Effector memory CD8-positive, alpha-beta T cell (primary cell): ENCODE results near the gene MRPL50.
"Not testable (repeated sequence)": the region's sequence is repeated elsewhere in the genome, so short reads cannot be mapped to it uniquely, and the experiment has no call there.

Experiments used
- ATAC-seq: fragments of 150-1000 bp; cut with Tn5 transposase; replicated peaks from 2 replicates; pipeline ENCODE4 v1.10.0; 2021; ENCODE audit warnings: mild to moderate bottlenecking, moderate library complexity
- DNase-seq, 3 experiments: peaks; one replicate each; pipeline ENCODE4 v3.0.0; 2021
- H3K27ac Mint-ChIP-seq, 2 donors: one replicate each; pipeline ENCODE4 v1.8.0; 2022; ENCODE audit warnings: mild to moderate bottlenecking in 2 of 2, mixed read lengths in 2 of 2, moderate library complexity in 2 of 2
- H3K27me3 Mint-ChIP-seq, 2 donors: one replicate each; pipeline ENCODE4 v1.8.0; 2022; ENCODE audit warnings: mixed read lengths in 2 of 2
- H3K36me3 Mint-ChIP-seq: one replicate; pipeline ENCODE4 v1.8.0; 2022; ENCODE audit warnings: mild to moderate bottlenecking, moderate library complexity, mixed read lengths; ENCODE audit not compliant: insufficient read depth
- H3K4me1 Mint-ChIP-seq, 2 donors: one replicate each; pipeline ENCODE4 v1.8.0; 2022; ENCODE audit warnings: low read depth in 2 of 2, mixed read lengths in 2 of 2
- H3K4me3 Mint-ChIP-seq, 2 donors: one replicate each; pipeline ENCODE4 v1.8.0; 2022; ENCODE audit warnings: mild to moderate bottlenecking in 2 of 2, mixed read lengths in 2 of 2, moderate library complexity in 2 of 2
- H3K9me3 Mint-ChIP-seq, 2 donors: one replicate each; pipeline ENCODE4 v1.8.0; 2022; ENCODE audit warnings: mixed read lengths in 2 of 2

The MRPL50 gene

GRCh38 chr9:101408374-101409078 lies 10.1 kb upstream of the MRPL50 start:
- DNase-seq (no peak), ATAC-seq (no peak)
- Mint-ChIP-seq H3K27ac (no peak overlapping the region), H3K27me3 (no peaks in the 10 kb centered on the region), H3K4me3 (no peak overlapping the region), H3K4me1 (no peaks in the 10 kb centered on the region), H3K9me3 (peaks cover 16 to 38% of the 10 kb centered on the region in 2 donors), H3K36me3 (peaks cover 33% of the 10 kb centered on the region)

- Mint-ChIP-seq H3K27ac (no peak overlapping the region), H3K36me3 (peaks cover 53% of the 10 kb centered on the region), H3K4me3 (no peak overlapping the region), H3K4me1 (peaks cover 23 to 38% of the 10 kb centered on the region in 2 donors), H3K9me3 (peaks cover 13 to 25% of the 10 kb centered on the region in 2 donors), H3K27me3 (no peaks in the 10 kb centered on the region)
- no peak for ATAC-seq
- no peak for DNase-seq
Measured at GRCh38 chr9:101403516-101404285, 5.3 kb upstream of the MRPL50 start.

DNA sequence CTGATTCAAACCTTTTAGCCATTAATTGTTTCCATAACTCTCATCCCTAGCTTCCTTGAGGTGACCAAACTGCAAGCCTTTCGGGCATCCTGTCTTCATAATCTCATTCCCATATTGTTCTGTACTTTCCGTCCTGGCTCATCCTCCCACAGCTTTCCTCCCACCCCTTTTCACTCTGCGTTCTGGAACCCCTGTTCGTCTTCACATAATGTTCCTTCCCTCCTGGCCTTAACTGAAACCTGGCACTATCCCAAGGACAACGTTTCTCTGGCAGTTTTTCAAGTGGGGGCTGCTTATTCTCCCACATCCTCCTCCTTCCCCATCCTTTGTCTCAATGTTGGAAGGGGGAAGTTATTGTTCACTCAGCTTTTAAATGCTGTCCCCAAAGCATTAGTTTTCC lies 1.7 kb upstream of the MRPL50 start:
- Mint-ChIP-seq H3K4me1 (peaks cover 38 to 64% of the 10 kb centered on the region in 2 donors), H3K27ac (peak overlapping the region; percentile 68 to 99), H3K9me3 (peaks cover under 1 to 4% of the 10 kb centered on the region in 2 donors), H3K36me3 (peaks cover 38% of the 10 kb centered on the region), H3K4me3 (peak overlapping the region; percentile 95 to 96), H3K27me3 (no peaks in the 10 kb centered on the region)
- no peak for DNase-seq
- ATAC-seq = no peak

DNA sequence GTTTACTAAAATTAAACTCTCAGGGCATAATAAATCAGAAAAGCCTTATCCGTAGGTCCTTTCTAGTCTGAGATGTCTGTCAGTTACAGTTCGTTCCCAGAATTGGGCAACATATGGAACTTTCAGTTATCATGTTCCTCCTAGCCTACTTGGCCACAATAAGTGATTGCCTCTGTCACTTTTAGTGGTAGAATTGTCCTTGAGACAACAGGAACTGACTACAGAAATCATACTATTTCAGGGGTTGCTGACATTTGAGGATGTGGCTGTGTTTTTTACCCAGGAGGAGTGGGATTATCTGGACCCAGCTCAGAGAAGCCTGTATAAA lies 1.2 kb upstream of the MRPL50 start:
- DNase-seq = no peak
- Mint-ChIP-seq H3K4me1 (peaks cover 42 to 69% of the 10 kb centered on the region in 2 donors), H3K4me3 (peak overlapping the region; percentile 95 to 96), H3K36me3 (peaks cover 35% of the 10 kb centered on the region), H3K9me3 (no peaks in the 10 kb centered on the region), H3K27ac (peak overlapping the region; percentile 98 to 99), H3K27me3 (no peaks in the 10 kb centered on the region)
- no peak for ATAC-seq

- H3K27me3 Mint-ChIP-seq = no peaks in the 10 kb centered on the region
Measured at GRCh38 chr9:101398930-101399642, 668 bp upstream of the MRPL50 start.

GRCh38 chr9:101397746-101398067 lies 711 bp downstream of the MRPL50 start:
- Mint-ChIP-seq H3K27me3 (no peaks in the 10 kb centered on the region), H3K4me1 (peaks cover 44 to 75% of the 10 kb centered on the region in 2 donors), H3K36me3 (peaks cover 20% of the 10 kb centered on the region), H3K27ac (peak overlapping the region; percentile 98 to 99), H3K4me3 (peak overlapping the region; percentile 95 to 96), H3K9me3 (no peaks in the 10 kb centered on the region)
- no peak for DNase-seq
- ATAC-seq = no peak

More at GRCh38 chr9:101398930-101399642, 668 bp upstream of the MRPL50 start:
- H3K36me3 Mint-ChIP-seq = peaks cover 31% of the 10 kb centered on the region
- ATAC-seq (no peak), DNase-seq (peak in 1 of 3 experiments; percentile 9)
- peak overlapping the region; percentile 98 to 99 for H3K27ac Mint-ChIP-seq
- H3K9me3 Mint-ChIP-seq = no peaks in the 10 kb centered on the region
- peak overlapping the region; percentile 95 to 96 for H3K4me3 Mint-ChIP-seq
- peaks cover 46 to 74% of the 10 kb centered on the region in 2 donors for H3K4me1 Mint-ChIP-seq

- Mint-ChIP-seq H3K4me1 (peaks cover 33 to 74% of the 10 kb centered on the region in 2 donors), H3K27ac (no peak overlapping the region), H3K9me3 (no peaks in the 10 kb centered on the region), H3K4me3 (no peak overlapping the region), H3K36me3 (peaks cover 16% of the 10 kb centered on the region), H3K27me3 (no peaks in the 10 kb centered on the region)
- DNase-seq (no peak), ATAC-seq (no peak)
Measured at GRCh38 chr9:101394687-101395086, 3.7 kb downstream of the MRPL50 start.

DNA sequence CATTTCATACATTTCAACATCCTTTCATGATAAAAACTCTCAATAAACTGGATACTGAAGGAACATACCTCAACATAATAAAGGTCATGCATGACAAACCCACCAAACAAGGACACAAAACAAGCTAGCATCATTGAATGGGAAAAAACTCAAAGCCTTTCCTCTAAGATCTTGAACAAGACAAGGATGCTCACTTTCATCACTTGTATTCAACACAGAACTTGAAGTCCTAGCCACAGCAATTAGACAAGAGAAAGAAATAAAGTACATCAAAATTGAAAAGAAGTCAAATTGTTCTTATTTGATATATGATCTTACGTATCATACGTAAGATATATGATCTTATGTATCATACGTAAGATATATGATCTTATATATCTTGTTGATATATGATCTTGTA lies 5.3 kb downstream of the MRPL50 start:
- Mint-ChIP-seq H3K4me3 (no peak overlapping the region), H3K27me3 (no peaks in the 10 kb centered on the region), H3K27ac (peak overlapping the region in 1 of 2 donors; percentile 10), H3K4me1 (peaks cover 28 to 66% of the 10 kb centered on the region in 2 donors), H3K36me3 (peaks cover 16% of the 10 kb centered on the region), H3K9me3 (no peaks in the 10 kb centered on the region)
- ATAC-seq (no peak), DNase-seq (no peak)

- DNase-seq (no peak), ATAC-seq (no peak)
- peak overlapping the region in 1 of 2 donors; percentile 49 for H3K27ac Mint-ChIP-seq
- peaks cover 5 to 7% of the 10 kb centered on the region in 2 donors for H3K9me3 Mint-ChIP-seq
- peaks cover 12 to 29% of the 10 kb centered on the region in 2 donors for H3K4me1 Mint-ChIP-seq
- peaks cover 16% of the 10 kb centered on the region for H3K36me3 Mint-ChIP-seq
- H3K27me3 Mint-ChIP-seq = no peaks in the 10 kb centered on the region
- no peak overlapping the region for H3K4me3 Mint-ChIP-seq
Measured at GRCh38 chr9:101388507-101388993, 9.9 kb downstream of the MRPL50 start.

- Mint-ChIP-seq H3K4me3 (no peak overlapping the region), H3K27me3 (no peaks in the 10 kb centered on the region), H3K36me3 (peaks cover 16% of the 10 kb centered on the region), H3K9me3 (peaks cover 5 to 7% of the 10 kb centered on the region in 2 donors), H3K27ac (peak overlapping the region; percentile 49 to 74), H3K4me1 (peaks cover 12 to 27% of the 10 kb centered on the region in 2 donors)
- DNase-seq (no peak), ATAC-seq (peak; percentile 87)
Measured at GRCh38 chr9:101387871-101388506, 10.4 kb downstream of the MRPL50 start.

DNA sequence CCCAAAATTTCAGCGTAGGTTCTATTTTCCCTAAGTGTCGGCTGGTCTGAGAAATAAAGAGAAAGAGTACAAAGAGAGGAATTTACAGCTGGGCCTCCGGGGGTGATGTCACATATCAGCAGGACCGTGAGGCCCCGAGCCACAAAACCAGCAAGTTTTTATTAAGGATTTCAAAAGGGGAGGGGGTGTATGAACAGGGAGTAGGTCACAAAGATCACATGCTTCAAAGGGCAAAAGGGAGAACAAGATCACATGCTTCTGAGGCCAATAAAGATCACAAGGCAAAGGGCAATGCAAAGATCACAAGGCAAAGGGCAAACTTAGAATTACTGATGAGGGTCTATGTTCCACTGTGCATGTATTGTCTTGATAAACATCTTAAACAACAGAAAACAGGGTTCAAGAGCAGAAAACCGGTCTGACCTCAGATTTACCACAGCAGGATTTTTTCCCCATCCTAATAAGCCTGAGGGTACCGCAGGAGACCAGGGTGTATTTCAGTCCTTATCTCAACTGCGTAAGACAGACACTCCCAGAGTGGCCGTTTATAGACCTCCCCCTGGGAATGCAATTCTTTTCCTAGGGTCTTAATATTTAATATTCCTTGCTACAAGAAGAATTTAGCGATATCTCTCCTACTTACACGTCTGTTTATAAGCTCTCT lies 13.4 kb downstream of the MRPL50 start, which contains the start of gene BAAT:
Gene BAAT (minus strand): TSS at position 134 of the 664 bp plus-strand sequence. CDS start 13,602 bp downstream, outside the sequence.
- H3K27ac Mint-ChIP-seq, H3K9me3 Mint-ChIP-seq, H3K36me3 Mint-ChIP-seq, H3K4me3 Mint-ChIP-seq, H3K4me1 Mint-ChIP-seq, H3K27me3 Mint-ChIP-seq, ATAC-seq, DNase-seq: not testable (repeated sequence)

DNA sequence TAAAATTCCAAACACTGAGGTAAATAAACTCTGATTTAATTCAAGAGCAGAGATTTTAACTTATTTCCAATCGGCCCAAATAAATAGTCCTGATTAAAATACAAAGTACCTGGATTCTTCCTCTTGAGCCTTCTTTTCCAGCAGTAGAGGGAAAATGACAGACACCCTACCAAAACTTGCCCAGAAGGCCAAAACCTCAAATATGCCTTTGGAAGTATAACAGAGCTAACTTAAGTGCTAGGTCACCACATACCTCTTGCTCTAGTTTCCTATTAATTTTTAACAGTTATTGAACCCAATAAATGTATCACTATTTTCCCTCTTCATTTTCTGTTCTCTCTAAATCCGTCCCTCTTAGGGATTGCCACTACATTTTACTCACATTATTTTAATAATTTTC lies 15.1 kb downstream of the MRPL50 start:
- Mint-ChIP-seq H3K27me3 (peaks cover 5 to 7% of the 10 kb centered on the region in 2 donors), H3K27ac (no peak overlapping the region), H3K4me1 (peaks cover 0 to 2% of the 10 kb centered on the region in 2 donors), H3K9me3 (peaks cover 5 to 7% of the 10 kb centered on the region in 2 donors), H3K36me3 (no peaks in the 10 kb centered on the region), H3K4me3 (no peak overlapping the region)
- no peak for ATAC-seq
- DNase-seq = no peak
